Erythroblast (primary cell): Measurements from ENCODE around the gene TTC33.

Experiments used
- GATA1 ChIP-seq: IDR thresholded peaks from 2 replicates; pipeline ENCODE4 v1.6.1; 2011; ENCODE audit warnings: low read depth, mild to moderate bottlenecking, control low read depth, low read length, moderate library complexity
- POLR2A ChIP-seq: IDR thresholded peaks from 2 replicates; pipeline ENCODE4 v1.6.1; 2011; ENCODE audit warnings: mild to moderate bottlenecking, low read length

- TF ChIP-seq POLR2A (no peak), GATA1 (no peak)
Measured at GRCh38 chr5:40497573-40497972, 258.2 kb downstream of the TTC33 start.
